Activated CD4-positive, alpha-beta T cell treated with anti-CD3 and anti-CD28 coated beads, Interleukin-2, amount 50 U/mL, for 1 hour (primary cell): Measurements from ENCODE around the gene LRRC45.

Experiments
- DNase-seq: peaks from one replicate; pipeline ENCODE4 v3.0.0-alpha.2; 2020

Gene LRRC45

GRCh38 chr17:82008258-82008940, 14.7 kb upstream of the LRRC45 start:
- no peak for DNase-seq

GRCh38 chr17:82008941-82009405, 14.1 kb upstream of the LRRC45 start:
- DNase-seq, result no peak

GRCh38 chr17:82009413-82009812, 13.7 kb upstream of the LRRC45 start:
- no peak for DNase-seq

- DNase-seq, result no peak
Measured at GRCh38 chr17:82010575-82011525, 12.3 kb upstream of the LRRC45 start.

GRCh38 chr17:82011617-82012187, 11.4 kb upstream of the LRRC45 start:
- DNase-seq, result no peak

GRCh38 chr17:82012261-82012639, 10.9 kb upstream of the LRRC45 start:
- no peak for DNase-seq

- DNase-seq, result no peak
Measured at GRCh38 chr17:82012640-82013295, 10.3 kb upstream of the LRRC45 start.

- no peak for DNase-seq
Measured at GRCh38 chr17:82013341-82013740, 9.8 kb upstream of the LRRC45 start.

GRCh38 chr17:82013772-82014321, 9.3 kb upstream of the LRRC45 start:
- no peak for DNase-seq

GRCh38 chr17:82014432-82014831, 8.7 kb upstream of the LRRC45 start:
- no peak for DNase-seq

- no peak for DNase-seq
Measured at GRCh38 chr17:82014971-82015310, 8.2 kb upstream of the LRRC45 start.

GRCh38 chr17:82015311-82015971, 7.7 kb upstream of the LRRC45 start:
- DNase-seq, result no peak

GRCh38 chr17:82016061-82016874, 6.8 kb upstream of the LRRC45 start:
- no peak for DNase-seq

GRCh38 chr17:82016875-82017459, 6.1 kb upstream of the LRRC45 start:
- DNase-seq, result no peak

GRCh38 chr17:82017612-82018151, 5.4 kb upstream of the LRRC45 start:
- DNase-seq, result no peak

- no peak for DNase-seq
Measured at GRCh38 chr17:82018152-82018988, 4.7 kb upstream of the LRRC45 start.

GRCh38 chr17:82018989-82019689, 4.0 kb upstream of the LRRC45 start:
- DNase-seq, result no peak

GRCh38 chr17:82019690-82020571, 3.2 kb upstream of the LRRC45 start:
- peak; percentile 60 for DNase-seq
